NCI-H774 (cell line): ENCODE data around the gene RBM5.
A peak's percentile ranks its signal among the peaks of the same experiment; 100 is the strongest.

Experiments
- DNase-seq: peaks from one replicate; lab custom pipeline; 2025; lab: John Stamatoyannopoulos, UW

RBM5 gene

DNA sequence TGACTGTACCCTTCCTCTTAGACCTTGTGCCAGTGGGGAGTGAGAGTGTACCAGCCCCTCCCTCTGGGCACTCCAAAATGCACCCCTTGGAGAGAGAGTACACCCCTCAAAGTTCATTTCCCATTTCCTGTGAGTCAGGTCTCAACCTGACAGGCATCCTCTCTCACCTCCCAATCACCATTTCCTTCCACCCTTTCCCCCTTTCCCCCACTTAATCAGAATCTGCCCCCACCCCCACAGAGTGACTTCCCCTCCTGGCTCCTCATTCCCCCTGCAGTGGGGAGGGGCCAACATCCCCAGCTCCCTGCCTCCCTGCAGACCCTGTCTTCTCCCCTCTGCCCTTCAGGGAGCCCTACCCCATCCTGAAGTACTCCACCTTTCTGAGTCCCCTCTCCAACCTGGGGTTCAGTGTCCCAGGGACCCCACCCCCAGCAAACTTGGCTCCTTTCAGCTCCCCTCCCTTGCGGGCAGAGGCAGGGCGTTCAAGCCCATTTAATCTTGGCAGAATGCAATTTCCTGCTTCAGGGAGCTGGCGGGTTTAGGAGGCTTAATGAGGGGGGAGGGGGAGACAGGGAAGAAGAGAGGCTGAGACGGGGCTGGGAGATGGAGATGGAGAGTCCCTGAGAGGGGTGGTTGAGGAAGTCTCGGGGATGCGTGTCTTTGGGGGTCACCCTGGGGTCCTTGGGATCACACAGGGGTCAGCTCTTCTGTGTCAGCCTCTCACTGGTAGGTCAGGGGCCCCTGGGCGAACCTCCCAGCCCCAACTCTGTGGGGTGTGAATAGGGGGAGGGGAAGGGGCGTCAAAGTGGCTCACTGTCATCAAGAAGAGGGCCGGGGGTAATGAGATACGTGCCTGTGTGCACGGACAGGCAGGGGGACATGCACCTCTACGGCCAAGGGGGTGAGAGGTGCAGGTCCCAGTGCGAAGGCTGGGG, 49.8 kb downstream of the RBM5 start:
- no peak for DNase-seq

DNA sequence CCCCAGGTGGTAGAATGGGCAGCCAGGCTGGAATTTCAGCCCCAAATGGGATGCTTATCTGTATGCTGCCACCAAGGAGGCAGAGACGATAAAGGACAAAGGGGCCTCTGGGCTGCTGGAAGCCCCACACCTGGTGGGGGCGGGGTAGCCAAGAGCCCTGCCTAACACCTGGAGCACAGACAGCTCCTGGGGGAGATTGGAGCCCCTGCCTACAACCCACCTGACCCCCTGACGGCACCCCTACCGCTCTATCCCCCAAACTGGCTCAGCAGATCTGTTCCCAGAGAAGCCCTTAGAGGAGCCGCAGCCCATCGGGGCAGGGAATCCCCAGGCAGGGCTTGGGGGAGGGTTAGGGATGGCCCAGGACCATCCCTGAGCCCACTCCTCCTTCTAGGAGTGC, 50.6 kb downstream of the RBM5 start:
- no peak for DNase-seq

DNA sequence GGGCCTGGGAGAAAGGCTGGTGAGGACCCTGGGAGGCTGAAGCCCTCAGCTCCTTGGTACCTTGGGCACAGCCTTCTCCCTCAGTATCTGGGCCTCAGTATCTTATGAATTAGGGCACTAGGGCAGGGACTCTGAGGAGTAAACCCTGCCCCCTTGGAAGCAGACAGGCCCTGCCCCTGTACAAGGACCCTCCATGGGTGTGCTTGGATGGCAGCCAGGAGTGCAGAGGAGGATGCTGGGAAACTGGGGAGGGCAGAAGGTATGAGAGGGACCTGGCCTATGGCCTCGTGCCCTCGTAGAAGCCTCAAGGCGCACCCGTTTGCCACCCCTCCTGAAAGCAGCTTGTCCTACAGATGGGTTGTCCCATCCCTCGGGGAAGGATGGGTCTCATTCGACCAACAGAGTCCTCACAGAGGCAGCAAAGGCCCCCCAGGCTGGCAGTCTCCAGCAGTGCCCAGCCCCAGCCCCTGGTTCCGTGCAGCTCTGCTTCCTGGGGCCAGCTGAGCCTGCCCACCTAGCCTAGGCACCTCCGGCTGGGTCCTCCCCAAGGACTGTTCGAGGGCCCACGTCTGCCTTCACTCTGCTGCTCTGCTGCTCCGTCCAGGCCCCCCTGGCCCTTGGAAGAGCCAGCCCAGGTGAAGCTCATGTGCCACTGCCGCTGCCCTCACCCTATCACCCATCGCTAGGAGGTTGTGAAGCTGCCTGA, 51.2 kb downstream of the RBM5 start:
- no peak for DNase-seq

DNA sequence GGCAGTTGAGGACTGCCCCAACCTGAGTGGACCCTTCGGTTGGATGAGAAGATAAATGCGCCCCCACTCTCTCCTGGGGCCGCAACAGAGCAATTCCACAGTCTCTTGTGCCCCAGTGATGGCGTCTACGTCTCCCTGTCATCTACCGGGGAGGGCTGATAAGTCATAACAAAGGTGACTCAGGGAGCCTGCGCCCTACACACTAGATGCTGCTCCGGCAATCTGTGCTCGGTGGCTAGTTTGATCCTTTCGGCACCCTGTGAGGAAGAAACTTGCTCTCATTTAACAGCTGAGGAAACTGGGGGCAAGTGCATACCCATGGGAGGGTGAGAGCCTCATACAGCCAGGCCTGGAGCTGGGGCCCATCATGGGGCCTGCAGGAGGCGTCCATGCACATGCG, 52.3 kb downstream of the RBM5 start:
- DNase-seq: no peak

DNA sequence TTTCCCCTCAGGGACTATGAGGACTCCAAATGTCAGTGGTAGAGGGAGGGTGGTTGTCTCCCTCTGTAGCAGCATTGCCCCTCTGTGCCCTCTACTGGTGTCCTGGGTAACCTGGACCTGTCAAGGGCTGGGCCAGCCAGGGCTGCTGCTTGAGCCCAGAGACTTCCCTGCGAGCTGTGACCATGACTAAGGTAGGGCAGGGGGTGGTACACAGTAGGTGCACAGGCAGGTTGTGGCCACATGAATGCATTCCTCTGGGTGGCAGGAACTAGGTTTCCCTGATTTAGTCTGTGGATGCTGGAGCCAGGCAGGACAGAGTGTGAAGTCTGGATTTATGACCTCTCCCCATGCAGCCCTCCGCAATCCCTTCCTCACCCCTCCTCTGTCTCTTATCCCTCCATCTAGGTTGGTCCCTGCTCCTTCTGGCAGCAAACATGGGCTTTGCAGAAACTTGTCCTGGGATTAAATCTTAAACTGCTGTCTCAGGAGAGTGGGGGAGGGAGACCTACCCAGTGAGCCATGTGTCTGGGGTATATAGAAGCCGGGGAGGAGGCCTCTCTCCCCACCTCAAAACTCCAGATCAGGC, 57.7 kb downstream of the RBM5 start:
- DNase-seq: no peak

DNA sequence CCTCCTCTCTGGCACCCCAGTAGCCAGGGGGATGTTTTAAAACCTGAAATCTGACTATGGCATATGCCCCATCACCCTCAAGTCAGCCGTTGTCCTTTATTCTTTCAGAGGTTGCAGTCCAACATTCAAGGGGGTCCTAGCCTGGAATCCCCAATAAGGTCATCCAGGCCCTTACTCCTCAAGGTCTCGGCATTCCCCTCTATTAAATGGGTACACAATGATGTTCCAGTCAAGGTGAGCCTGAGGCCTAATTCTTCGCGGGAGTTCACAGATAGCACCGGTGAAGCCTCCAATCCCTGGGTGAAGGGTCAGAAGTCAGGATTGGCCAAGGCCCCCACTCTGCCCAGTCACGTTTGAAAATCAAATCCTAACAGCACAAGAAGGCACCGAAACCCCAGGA, 58.3 kb downstream of the RBM5 start:
- DNase-seq: no peak

DNA sequence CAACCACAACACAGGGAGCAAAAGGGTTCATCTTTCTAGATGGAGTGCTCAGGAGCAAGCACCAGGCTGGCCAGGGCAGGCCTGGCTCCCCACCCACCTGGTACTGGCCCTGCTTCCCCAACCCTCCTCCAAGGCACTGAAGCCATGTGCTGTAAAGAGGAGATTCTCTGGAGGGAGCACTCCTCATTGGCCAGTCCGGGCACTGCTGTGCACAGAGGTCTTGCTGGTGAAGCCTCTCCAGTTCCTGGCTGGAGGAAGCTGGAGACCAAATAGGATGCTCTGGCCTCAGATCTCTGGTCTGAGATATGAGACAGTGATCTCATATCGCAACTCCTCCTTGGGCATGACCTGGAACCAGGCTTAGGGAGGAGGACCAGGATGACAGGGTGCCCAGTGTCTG, 58.7 kb downstream of the RBM5 start:
- no peak for DNase-seq

DNA sequence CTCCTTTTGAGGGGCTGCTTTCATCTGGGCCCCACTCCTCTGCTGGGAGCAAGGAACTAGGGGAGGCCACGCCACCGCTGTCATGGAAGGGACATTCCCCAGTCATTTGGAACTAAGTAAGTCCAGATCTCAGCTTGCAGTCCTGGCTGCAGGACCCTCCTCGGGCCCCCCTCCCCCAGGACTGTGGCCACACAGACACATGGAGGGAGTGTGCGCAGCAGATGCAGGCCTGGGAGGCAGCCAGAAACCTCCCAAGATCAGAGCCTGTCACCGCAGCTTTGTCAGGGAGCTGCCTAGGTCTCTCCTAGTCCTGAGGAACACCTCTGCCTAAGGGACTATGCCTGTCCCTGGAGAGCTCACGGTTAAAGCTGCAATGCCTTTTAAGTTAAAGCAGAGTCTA, 59.1 kb downstream of the RBM5 start:
- no peak for DNase-seq

DNA sequence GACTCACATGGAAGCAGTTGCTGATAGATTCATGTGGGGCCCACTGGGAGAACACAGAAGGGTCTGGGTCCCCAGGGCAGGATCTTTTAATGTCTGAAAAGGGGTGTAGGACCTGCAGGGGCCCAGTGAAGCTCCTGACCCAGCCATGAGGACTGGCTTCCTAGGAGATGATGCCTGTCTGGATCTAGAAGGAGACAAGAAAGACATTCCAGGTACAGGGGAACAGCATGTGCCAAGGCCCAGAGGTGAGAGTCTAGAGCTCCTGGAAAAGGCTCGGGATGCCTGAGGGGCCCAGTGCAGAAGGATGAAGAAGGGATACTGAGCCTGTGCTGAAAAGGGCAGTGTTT, 61.7 kb downstream of the RBM5 start:
- DNase-seq: no peak

DNA sequence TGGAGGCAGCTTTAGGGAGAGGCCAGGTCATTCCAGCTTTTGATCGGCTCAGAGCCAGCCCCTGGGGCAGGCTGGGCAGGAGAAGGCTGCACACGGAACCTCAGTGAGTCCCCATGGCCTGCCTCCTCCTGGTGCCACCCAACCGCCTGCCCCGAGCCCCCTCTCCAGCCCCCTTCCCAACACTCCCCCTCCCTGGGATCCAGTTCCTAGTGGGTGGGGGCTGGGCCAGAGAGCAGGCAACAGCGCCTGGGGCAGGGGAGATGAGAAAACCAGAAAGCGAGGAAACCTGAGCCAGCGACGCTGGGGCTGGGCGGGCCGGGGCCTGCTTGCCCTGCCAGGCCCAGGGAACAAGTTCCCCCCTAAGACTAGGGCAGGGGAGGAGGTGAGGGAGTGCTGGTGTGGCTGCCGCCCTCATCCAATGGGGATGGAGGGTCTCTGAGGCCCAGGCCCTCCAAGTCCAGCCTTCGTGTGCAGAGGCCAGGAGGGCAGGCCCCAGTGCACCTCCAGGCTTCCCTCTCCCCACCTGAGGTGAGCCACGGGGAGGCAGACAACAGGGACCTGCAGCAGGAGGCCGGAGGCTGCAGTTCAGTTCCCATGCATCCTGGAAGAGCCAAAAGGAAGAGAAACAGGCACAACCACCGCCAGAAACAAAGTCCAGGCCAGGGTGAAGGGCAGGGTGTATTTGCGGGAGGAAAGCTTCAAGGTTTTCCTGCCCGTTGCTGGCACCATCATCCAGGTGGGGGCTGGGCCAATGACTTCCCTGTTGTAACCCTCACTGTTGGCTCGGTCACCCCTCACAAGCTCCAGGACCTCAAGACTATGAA, 62.4 kb downstream of the RBM5 start:
- no peak for DNase-seq

DNA sequence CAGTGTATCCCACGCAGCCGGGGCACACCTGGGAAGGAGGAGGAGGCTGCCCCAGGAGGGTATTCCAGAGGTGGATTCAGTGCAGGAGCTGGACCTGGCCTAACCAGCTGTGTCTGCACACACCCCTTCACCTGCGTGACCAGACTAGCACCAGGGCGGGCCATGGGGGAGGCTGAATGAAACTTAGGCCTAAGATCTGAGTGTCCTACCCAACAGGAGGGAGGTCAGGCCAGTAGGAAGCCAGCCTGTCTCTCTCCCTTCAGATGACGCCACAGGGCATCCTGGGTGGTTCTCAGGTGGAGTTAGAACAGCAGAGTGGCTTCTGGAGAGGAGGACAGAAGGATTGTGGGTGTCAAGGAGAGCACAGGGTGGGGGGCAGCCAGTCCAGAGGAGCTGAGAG, 63.0 kb downstream of the RBM5 start:
- DNase-seq: no peak

DNA sequence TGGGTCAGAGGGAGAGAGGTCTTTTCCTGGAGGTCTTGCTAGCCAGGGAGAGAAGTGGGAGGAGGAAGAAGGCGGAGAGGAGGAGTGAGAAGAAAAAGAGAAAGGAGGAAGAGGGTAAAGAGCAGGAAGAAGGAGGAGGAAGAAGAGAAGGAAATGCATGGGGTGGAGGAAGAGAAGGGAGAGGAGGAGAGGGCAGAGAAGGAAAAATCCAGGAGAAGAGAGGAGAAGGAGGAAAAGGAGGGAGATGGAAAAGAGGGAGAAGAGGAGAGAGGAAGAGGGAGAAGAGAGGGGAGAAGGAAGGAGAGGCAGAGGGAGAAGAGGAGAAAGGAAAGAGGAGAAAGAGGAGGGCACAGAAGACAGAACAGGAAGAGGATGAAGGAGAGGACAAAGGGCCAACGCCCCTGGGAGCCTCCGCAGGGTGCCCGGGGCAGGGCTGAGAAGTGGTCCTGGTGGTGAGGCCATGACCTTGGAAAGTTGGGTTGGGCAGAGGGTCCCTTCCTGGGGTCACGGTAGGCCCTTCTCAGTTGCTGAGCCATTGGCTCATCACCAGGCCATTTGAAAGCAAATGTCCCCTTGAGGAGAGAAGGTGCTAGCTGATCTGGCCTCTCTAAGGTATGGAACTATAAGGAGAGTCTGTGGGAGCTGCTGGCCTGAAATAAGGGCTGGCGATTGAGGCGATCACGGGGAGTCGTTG, 65.2 kb downstream of the RBM5 start:
- no peak for DNase-seq

DNA sequence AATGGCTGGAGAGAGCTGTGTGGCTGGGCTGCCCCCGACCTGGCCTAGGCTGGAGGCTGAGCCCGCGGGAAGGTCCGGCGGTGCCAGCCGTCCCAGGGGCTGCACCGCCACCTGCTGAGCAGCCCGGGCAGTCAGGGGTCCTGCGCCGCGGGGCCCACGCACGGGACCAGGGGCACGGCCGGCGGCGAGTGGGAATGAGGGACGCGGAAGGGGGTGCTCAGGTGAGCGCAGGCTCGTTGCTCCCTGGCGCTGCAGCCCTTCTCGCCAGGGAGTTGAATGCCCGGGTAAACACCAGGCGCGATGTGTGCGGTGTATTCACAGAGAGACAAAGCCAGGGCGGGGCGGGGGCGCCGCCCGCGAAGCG, 65.7 kb downstream of the RBM5 start:
- no peak for DNase-seq

DNA sequence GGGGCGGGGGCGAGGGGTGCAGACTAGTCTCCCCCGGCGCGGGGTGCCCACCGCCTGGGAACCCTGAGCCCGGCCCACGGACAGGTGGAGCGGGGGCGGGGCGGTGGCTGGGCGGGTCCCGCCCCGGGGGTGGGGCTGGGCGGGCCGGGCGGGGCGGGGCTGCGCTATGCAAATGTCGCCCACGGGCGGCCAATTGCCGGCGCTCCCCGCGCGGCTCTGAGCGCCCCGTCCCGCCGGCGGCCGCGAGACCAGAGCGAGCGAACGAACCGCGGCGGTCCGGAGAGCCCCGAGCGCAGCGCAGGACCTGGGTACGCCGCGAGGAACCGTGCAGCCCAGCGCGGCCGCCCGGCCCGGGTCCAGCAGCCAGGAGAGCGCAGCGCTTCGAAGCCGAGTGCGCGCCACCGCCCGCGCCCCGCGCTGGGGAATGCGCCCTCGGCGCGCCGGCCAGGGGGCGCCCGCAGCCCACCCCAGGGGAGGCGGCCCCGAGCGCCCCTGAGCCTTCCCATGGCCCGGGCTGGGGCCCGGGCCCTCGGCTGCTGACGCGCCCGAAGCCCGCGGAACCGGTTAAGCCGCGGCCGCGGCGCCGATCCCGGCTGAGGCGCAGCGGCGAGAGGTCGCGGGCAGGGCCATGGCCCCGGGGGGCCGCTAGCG, 66.2 kb downstream of the RBM5 start, which contains the start of gene SEMA3F:
TSS of gene SEMA3F (plus strand) at position 485 of the 651 bp plus-strand sequence. CDS start 4,299 bp downstream, outside the sequence.
- DNase-seq: peak; percentile 17

DNA sequence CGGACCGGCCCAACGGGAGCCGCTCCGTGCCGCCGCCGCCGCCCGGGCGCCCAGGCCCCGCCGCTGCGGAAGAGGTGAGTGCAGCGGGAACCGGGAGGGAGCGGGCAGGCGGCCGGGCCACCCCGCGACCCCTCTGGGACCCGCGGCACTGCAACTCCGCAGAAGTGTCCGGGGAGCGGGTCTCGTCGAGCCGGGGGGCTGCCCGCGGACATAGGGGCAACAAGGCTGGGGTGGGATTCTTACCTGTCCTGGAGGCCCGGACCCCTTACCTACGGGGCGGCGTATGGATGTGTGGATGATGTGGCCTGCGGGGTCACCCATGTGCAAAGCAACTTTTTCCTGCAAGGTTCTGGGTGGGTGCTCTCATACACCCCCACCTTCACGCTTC, 66.8 kb downstream of the RBM5 start:
- DNase-seq: no peak

DNA sequence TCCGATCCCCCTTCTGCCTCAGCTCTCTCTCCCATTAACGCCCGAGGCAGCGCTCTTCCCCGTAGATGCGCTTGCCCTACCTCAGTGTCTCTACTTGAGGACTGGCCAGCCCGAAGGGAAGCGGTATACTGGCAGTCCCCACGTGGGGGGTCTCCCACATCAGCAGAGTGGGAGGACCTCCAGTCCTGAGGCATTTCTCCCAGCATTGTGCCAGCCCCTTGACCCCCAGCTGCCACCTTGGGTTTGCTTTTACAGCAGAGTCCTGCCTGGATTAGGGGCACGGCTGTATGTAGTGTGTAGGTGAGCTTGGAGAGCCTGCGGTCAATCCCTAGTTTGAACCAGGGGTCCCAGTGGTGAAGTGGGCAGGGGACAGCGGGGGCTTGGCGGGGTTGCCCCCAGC, 67.2 kb downstream of the RBM5 start:
- DNase-seq: no peak

DNA sequence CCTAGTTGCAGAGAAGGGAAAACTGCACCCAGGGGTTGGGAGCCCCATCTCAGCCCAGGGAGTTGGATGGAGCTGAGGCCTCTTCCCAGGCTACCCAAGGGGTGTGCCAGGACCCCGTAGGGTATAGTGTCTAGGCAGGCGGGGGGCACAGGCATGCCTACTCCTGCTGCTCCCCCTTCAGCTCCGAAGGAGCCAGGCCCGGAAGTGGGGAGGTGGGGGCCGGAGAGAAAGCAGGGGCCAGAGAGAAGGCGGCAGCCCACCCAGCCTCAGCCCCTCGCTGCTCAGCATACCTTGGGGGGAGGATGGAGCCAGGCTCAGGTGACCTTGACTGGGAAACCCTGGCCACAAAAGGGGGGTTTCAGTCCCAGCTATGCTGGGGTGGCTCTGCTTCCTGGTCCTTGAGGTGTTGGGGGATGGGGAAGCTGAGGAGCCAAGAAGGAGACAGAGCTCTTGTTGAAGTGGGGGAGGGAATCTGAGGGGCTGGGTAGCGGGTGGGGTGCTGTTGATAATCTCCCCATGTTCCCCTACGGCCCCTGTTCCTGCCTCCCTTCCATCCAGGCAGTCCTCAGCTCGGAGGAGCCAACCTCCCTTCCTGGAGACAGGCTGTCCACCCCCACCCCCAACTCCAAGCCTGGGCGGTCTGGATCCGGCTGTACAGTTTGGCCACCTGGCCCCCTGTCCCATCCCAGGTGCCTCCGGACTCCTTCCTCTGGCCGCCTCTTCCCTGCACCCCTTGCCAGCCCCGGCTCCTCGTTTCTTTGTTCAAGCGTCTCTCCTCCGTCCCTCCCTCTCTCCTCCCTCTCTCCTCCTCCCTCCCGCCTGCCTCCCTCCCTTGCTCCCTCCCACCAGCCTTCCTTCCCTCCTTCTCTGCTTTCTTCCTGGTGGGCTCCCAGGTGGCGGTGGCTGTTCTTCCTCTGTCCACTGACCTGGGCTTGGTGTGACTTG, 68.1 kb downstream of the RBM5 start:
- no peak for DNase-seq

DNA sequence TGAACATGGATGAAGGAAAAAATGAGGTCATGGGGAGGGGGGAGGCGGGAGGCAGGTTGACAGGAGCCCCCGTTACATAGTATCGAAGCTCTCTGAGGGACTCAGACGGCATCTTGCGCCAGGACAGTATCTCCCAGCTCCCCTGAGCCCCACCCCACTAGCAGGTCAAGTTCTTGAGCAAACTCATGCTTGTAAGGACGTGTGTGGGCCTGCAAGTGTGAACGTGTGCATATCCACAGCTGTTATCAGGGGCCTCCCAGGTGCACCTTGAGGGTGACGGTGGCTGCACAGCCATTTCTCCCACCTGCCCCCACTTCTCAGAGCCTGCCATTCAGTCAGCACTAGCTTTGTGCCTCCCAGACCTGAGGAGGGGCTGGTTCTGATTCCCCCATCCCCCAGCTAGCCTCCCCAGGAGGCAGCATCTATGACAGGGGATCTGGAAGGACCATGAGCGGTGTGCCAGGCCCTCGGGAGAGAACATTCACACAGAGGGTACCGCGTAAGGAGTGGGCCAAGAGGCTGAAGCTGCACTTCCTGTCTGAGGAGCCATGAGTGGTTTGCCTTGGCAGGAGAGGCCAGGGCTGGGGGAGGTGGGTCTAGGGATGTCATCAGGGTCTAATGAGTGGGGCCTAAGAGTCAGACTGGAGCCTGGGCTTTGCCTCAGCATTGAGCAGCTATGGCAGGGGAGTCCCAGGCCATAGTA, 69.3 kb downstream of the RBM5 start:
- DNase-seq: no peak

DNA sequence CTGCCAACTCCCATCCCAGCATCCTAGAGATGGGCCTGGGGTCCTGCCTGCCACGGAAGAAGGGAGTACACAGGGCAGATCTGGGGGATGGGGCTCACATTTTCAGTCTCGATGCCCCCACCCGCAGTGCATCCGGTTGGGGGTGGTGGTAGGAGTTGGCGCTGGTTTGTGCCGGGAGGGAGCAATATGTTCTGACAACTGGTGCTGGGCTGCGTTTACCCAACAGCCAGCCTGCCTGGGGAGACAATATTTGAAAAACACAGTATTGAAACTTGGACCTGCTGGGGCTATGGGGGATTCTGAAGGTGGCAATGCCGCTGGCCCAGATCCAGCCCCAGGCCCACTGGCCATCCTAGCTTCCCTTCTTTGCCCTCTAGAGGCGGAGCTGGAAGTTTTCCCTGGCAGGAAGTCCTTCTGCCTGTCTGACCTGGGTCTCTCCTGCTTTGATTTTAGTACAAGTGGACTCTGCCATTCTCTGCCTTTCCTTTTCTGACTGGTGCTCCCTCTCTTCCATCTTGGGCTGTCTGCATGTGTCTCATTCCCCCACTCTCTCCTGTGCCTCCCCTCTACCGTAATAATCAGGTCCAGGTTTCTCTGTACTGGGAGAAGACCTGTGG, 69.9 kb downstream of the RBM5 start:
- DNase-seq: no peak
